Right cardiac atrium (tissue), 5 donors: ENCODE measurements around the gene BRD3. TPM values are rescaled to one million over a fixed set of nuclear protein-coding genes. Genes with fewer than 3 reads are reported as not detected.
"Not testable (repeated sequence)": the region's sequence is repeated elsewhere in the genome, so short reads cannot be mapped to it uniquely, and the experiment has no call there.

Experiments
- ATAC-seq, 2 donors: fragments of 200-7000 bp; cut with Tn5 transposase; one replicate each; pipeline versions ENCODE4 v1.8.0 to v1.9.1; 2020; ENCODE audit warnings: moderate library complexity in 2 of 2, mild to moderate bottlenecking in 1 of 2
- DNase-seq, 3 donors: peaks; one replicate each; pipeline ENCODE4 v3.0.0-alpha.2; 2020
- H3K27ac ChIP-seq: one replicate; pipeline ENCODE4 v1.5.1; 2013; ENCODE audit warnings: mild to moderate bottlenecking, low read length, control low read depth, moderate library complexity
- H3K27me3 ChIP-seq: one replicate; pipeline ENCODE4 v1.6.1; 2013; ENCODE audit not compliant: control insufficient read depth, insufficient read depth
- H3K4me1 ChIP-seq: one replicate; pipeline ENCODE4 v1.6.1; 2013; ENCODE audit warnings: low read length; ENCODE audit not compliant: control insufficient read depth, insufficient read depth
- H3K4me3 ChIP-seq: one replicate; pipeline ENCODE4 v1.5.1; 2013; ENCODE audit warnings: low read length, control low read depth
- H3K9me3 ChIP-seq: one replicate; pipeline ENCODE4 v1.6.1; 2013; ENCODE audit warnings: low read length; ENCODE audit not compliant: control insufficient read depth
- WGBS: extraction: QIAGEN DNeasy Blood & Tissue Kit; methylation state at CpG from one replicate; pipeline ENCODE4 v1.1.7; 2013; 5-methylcytosine and 5-hydroxymethylcytosine counted together
- intact Hi-C, 4 donors: fragments of 100-400 bp; cut with DNase I; formaldehyde crosslinking; loops; one replicate each; pipeline versions ENCODE4 v1.11.0 to v1.14.0; 2022 to 2023
- polyA plus RNA-seq: library from polyadenylated mRNA; stranded (reverse); fragments of 200-250 nt; gene quantifications from one replicate; pipeline ENCODE4 v1.2.3, GENCODE V29; 2013
- total RNA-seq, 4 donors: library from RNA; stranded (reverse); fragmentation: NEBNext Ultra II Directional; extraction: Animal tissue kit (Norgen Biotek cat#: 25700); gene quantifications; one replicate each; pipeline ENCODE4 v1.2.1, GENCODE V29; 2021
- donor health status: healthy with polysubstance abuse.
- donor health status: DM: no; HTN: yes; CAD: no.
- donor health status: DM: no; HTN: no; CAD: no.
- donor health status: DM: no; HTN: yes; CAD: no; lungs with severe emphysema.
- donor health status: DM: yes; HTN: yes; CAD: no.

The BRD3 gene
- total and polyA plus RNA-seq, 5 donors, result 13.0 to 37.3 (median 30.3) TPM

DNA sequence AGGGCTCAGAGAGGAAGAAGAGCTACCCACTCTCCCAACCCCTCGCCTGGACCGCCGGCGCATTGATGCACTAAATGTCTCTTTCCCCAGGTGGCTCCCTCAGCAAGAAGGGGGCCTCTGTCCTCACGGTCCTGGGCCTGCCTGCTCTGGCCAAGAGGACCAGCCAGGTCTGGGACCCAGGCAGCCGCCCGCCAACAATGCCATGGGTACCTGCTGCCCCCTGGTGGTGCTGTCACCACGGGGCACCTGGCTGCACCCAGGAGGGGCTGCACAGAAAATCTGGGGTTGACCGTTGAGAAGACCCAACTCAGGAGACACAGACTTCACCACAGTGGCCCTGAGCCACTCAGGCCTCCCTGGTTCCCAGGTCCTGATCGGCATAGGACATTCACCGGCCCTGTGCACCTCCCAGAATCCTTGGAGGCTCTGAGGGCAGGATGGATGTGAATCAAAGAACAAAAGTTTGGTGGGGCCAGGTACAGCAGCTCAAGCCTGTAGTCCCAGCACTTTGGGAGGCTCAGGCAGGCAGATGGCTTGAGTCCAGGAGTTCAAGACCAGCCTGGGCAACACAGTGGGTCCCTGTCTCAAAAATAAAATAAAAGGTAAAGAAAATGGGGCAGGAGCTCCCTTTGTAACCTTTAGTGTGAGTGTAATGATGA, 73.3 kb downstream of the BRD3 start:
- no peak overlapping the region for H3K4me3 ChIP-seq
- intact Hi-C loops, result loop anchor here (1.0 to 2.0 kb wide), 3 partner anchors 201 to 204 kb away; no protein-coding TSS in a partner anchor
- H3K27ac ChIP-seq, result no peak overlapping the region
- no peaks in the 10 kb centered on the region for H3K27me3 ChIP-seq
- ATAC-seq, result peak; percentile 65 to 68
- peak; percentile 80 to 93 (median 92) for DNase-seq
- H3K4me1 ChIP-seq, result peaks cover 6% of the 10 kb centered on the region
- H3K9me3 ChIP-seq, result no peaks in the 10 kb centered on the region
- 7% methylated on average over 11 of the region's 11 CpGs for WGBS

DNA sequence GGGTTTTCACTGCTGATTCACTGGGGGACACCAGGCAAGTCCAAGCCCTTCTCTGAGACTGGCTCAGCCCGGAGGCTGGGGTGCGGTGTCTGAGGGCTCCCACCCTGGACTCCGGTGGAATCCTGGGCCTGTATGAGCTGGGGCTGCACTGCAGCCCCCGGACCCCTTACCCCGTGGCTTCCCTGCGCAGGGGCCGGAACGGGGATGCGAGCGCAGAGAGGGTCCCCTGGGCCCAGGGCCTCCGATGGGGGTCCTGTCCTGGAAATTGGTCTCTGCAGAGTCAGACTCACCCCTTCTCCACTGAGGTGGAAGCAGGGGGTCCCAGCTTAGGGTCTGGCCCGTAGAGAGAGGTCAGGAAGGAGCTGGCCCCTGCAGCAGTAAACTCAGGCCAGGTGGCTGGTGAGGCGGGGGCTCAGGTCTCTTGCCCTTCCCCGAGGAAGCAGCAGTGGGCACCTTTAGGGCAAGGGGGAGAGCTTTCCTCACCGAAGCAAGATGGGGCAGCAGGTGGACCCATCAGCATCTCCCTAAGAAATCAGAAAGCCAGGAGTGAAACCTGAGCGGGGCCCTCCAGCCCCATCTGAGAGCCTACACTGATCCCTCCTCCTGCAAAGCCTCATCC, 74.1 kb downstream of the BRD3 start:
- H3K4me3 ChIP-seq, result no peak overlapping the region
- no peak for ATAC-seq
- H3K9me3 ChIP-seq, result no peaks in the 10 kb centered on the region
- no peaks in the 10 kb centered on the region for H3K27me3 ChIP-seq
- 66% methylated on average over 16 of the region's 16 CpGs for WGBS
- no peak overlapping the region for H3K27ac ChIP-seq
- DNase-seq, result peak in 1 of 3 donors; percentile 63
- H3K4me1 ChIP-seq, result peaks cover 6% of the 10 kb centered on the region
- intact Hi-C loops, result loop anchor here (1.0 to 2.0 kb wide), 3 partner anchors 200 to 203 kb away; no protein-coding TSS in a partner anchor

DNA sequence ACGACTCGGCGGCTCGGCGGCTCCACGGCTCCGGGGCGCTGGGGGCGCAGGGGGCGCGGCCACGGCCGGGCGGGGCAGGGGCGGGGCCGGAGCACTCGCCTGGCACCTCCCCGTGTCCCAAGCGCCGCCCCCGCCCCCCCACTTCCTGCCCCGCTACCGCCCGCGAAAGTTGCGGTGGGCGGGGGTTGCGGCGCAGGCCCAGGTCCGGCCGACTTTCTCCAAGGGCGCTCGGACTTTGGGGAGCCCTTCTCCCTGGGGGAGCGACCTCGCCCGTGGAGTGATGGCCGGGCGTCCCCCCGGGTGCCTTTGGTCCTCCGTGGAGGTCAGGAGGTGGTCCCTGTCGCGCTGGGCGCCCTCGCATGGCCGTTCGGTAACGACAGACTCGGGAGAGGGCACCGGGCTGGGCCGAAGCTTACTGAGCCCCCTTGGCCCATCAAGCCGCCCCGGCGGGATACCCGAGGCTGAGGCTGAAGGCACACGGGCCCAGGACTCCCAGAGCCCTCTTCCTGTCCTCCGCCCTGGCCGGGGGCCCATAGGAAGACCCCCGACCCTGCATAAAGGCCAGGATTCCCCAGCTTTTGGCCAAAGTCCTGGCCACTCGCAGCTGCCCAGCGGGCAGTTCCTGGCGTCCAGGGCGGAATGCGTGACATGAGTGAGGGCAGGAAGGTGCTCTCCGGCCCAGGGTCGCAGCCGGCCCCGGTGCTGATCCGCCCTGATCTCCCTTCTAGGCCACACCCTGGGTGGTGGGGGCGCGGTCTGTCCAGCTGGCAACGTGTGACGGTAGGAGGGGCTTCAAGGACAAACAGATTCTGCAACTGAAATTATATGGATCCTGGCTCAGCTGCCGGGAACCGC, 74.8 kb downstream of the BRD3 start:
- H3K4me1 ChIP-seq, result peaks cover 6% of the 10 kb centered on the region
- no peaks in the 10 kb centered on the region for H3K9me3 ChIP-seq
- under 1% methylated on average over 74 of the region's 74 CpGs for WGBS
- H3K27ac ChIP-seq, result peak overlapping the region; percentile 91
- DNase-seq, result peak; percentile 91 to 95 (median 95)
- ATAC-seq, result peak; percentile 86 to 88
- intact Hi-C loops, result no loop called here
- no peaks in the 10 kb centered on the region for H3K27me3 ChIP-seq
- H3K4me3 ChIP-seq, result peak overlapping the region; percentile 85

DNA sequence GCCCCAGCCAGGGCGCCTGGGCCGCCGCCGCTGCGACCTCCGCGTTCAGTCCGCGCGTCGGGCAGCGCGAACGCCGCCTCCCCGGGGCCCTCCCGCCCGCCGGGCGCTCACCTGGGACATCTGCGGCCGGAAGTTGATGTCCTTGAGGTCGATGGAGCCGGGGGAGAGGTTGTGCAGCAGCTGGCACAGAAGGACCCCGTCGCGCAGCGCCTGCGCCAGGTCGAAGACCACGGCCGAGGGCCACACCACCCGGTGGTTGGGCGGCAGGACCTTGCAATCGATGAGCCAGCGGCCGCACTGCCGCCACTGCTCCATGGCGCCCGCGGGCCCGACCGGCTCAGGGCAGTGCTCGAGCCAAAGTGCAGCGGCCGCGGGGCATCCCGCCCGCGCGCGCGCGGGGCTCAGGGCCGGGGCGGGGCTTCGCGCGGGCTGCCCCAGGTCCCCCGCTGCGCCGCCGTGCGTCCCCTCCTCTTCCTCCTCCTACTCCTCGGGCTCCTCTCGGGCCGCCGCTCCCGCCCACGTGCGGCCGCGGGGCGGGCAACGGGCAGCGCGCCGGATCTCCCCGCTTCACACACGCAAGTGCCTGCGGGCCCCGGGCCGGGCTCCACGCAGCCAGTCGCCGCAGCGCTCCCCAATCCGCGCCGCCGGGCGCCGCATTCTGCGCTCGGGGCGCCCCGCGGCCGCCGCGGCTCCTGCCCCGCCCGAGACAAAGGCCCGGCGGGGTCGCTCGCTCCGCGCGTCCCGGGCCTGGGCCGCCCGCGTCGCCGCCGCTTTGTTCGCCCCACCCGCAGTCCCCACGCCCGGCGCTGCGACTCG, 75.7 kb downstream of the BRD3 start, which contains the start of gene VAV2:
TSS of gene VAV2 (minus strand) at position 361 of the 816 bp plus-strand sequence. CDS start at position 315, 46 bp downstream.
- peaks cover 6% of the 10 kb centered on the region for H3K4me1 ChIP-seq
- under 1% methylated on average over 124 of the region's 124 CpGs for WGBS
- ATAC-seq, result peak; percentile 2 to 38
- intact Hi-C loops, result loop anchor here in 1 of 4 donors (2.0 kb wide), 1 partner anchor 43 kb away; no protein-coding TSS in a partner anchor
- peak within 1 kb of the TSS; percentile 91 for H3K27ac ChIP-seq
- no peaks in the 10 kb centered on the region for H3K27me3 ChIP-seq
- no peaks in the 10 kb centered on the region for H3K9me3 ChIP-seq
- DNase-seq, result peak; percentile 77 to 91 (median 91)
- H3K4me3 ChIP-seq, result peak within 1 kb of the TSS; percentile 85

- H3K4me1 ChIP-seq, result peaks cover 6% of the 10 kb centered on the region
- 2% methylated on average over 82 of the region's 82 CpGs for WGBS
- peak overlapping the region; percentile 85 for H3K4me3 ChIP-seq
- ATAC-seq, result peak in 1 of 2 donors; percentile 33
- peak; percentile 71 to 85 (median 79) for DNase-seq
- no peaks in the 10 kb centered on the region for H3K27me3 ChIP-seq
- H3K27ac ChIP-seq, result peak overlapping the region; percentile 0
- intact Hi-C loops, result loop anchor here in 1 of 4 donors (2.0 kb wide), 1 partner anchor 43 kb away; no protein-coding TSS in a partner anchor
- H3K9me3 ChIP-seq, result no peaks in the 10 kb centered on the region
These were observed 76.5 kb downstream of the BRD3 start for GRCh38 chr9:133991214-133991921.

GRCh38 chr9:133990366-133991213, 77.2 kb downstream of the BRD3 start:
- 45% methylated on average over 31 of the region's 31 CpGs for WGBS
- Histone ChIP-seq H3K27me3 (no peaks in the 10 kb centered on the region), H3K4me1 (peaks cover 6% of the 10 kb centered on the region), H3K27ac (peak overlapping the region; percentile 0), H3K4me3 (peak overlapping the region; percentile 85), H3K9me3 (no peaks in the 10 kb centered on the region)
- ATAC-seq (peak in 1 of 2 donors; percentile 49), DNase-seq (peak; percentile 78 to 80 (median 79))
- intact Hi-C loops, result loop anchor here in 1 of 4 donors (2.0 kb wide), 1 partner anchor 42 kb away; no protein-coding TSS in a partner anchor

DNA sequence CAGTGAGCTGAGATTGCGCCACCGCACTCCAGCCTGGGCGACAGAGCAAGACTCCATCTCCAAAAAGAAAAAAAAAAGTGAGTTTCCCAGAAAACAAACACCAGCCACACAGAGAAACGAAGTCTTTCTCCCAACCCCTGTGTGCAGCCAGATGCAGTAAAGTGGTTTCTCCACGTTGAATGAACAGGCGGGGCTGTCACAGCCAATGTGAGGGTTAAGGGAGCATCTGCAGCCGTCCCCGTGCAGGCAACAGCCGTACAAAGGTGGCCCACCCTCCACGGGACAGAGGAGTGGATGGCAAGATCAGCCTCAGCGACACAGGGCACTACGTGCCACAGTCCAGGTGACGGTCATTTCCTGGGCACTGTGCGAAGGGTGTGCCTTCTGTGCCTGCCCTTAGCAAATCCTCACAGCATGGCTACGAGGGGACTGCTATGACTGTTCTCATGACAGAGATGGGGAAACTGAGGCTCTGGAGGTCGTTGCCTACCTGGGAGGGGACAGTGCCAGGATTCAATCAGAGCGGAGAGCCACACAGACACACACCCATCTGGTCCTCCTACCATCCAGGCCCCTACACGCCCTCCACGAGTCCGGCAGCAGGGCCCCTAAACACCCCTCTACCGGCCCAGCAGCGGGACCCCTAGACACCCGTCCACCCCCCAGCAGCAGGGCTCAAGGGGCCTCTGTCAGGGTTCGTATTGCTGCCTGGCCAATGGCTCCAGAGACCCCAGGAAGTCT, 78.0 kb downstream of the BRD3 start:
- Histone ChIP-seq H3K4me1 (peaks cover 6% of the 10 kb centered on the region), H3K9me3 (no peaks in the 10 kb centered on the region), H3K27me3 (no peaks in the 10 kb centered on the region), H3K4me3 (no peak overlapping the region), H3K27ac (no peak overlapping the region)
- ATAC-seq (no peak), DNase-seq (peak in 2 of 3 donors; percentile 27 to 35)
- intact Hi-C loops, result loop anchor here in 1 of 4 donors (2.0 kb wide), 1 partner anchor 41 kb away; no protein-coding TSS in a partner anchor
- 83% methylated on average over 24 of the region's 24 CpGs for WGBS

DNA sequence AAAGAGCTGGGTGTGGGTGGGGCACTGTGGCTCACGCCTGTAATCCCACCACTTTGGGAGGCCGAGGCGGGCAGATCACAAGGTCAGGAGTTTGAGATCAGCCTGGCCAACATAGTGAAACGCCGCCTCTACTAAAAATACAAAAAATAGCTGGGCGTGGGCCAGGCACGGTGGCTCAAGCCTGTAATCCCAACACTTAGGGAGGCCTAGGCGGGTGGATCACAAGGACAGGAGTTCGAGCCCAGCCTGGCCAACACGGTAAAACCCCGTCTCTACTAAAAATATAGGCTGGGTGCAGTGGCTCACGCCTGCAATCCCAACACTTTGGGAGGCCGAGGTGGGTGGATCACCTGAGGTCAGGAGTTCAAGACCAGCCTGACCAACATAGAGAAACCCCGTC, 79.1 kb downstream of the BRD3 start:
- intact Hi-C loops, result not testable (repeated sequence)

More for the DNA sequence above, 79.1 kb downstream of the BRD3 start:
- H3K27ac ChIP-seq, DNase-seq, H3K9me3 ChIP-seq, H3K4me1 ChIP-seq, H3K4me3 ChIP-seq, ATAC-seq, H3K27me3 ChIP-seq: not testable (repeated sequence)
- WGBS, result 92% methylated on average over 14 of the region's 14 CpGs
